ENCODE measurements around the gene MYH7B.

The MYH7B gene

GRCh38 chr20:34995192-34995591 lies 39.5 kb downstream of the MYH7B start:
- H3K36me3 ChIP-seq, result peaks cover 96% of the 10 kb centered on the region
- H3K4me3 ChIP-seq (ENCODE audit: low read depth in 1 of 2, low read length in 1 of 2), result no peak overlapping the region
- H3K9me3 ChIP-seq, result no peaks in the 10 kb centered on the region
- no peaks in the 10 kb centered on the region for H3K4me1 ChIP-seq (ENCODE audit: control insufficient read depth in 1 of 2, insufficient read depth in 1 of 2, low read depth in 1 of 2, low read length in 1 of 2)
- H3K27ac ChIP-seq, result no peak overlapping the region
- TF ChIP-seq CTCF (IDR thresholded peaks at IDR 0.05), result no peak
- no peaks in the 10 kb centered on the region for H3K27me3 ChIP-seq

- H3K36me3 ChIP-seq, result peaks cover 96% of the 10 kb centered on the region
- H3K27me3 ChIP-seq, result no peaks in the 10 kb centered on the region
- H3K9me3 ChIP-seq, result no peaks in the 10 kb centered on the region
- H3K4me3 ChIP-seq (ENCODE audit: low read depth in 1 of 2, low read length in 1 of 2), result no peak overlapping the region
- H3K27ac ChIP-seq, result no peak overlapping the region
- no peaks in the 10 kb centered on the region for H3K4me1 ChIP-seq (ENCODE audit: control insufficient read depth in 1 of 2, insufficient read depth in 1 of 2, low read depth in 1 of 2, low read length in 1 of 2)
- TF ChIP-seq CTCF (IDR thresholded peaks at IDR 0.05), result no peak
Observed at GRCh38 chr20:34995696-34996095, 40.0 kb downstream of the MYH7B start.

- Histone ChIP-seq H3K27me3 (no peaks in the 10 kb centered on the region), H3K36me3 (peaks cover 96% of the 10 kb centered on the region), H3K4me1 (ENCODE audit: control insufficient read depth in 1 of 2, insufficient read depth in 1 of 2, low read depth in 1 of 2, low read length in 1 of 2) (no peaks in the 10 kb centered on the region), H3K27ac (no peak overlapping the region), H3K9me3 (no peaks in the 10 kb centered on the region), H3K4me3 (ENCODE audit: low read depth in 1 of 2, low read length in 1 of 2) (no peak overlapping the region)
- no peak for TF ChIP-seq CTCF (IDR thresholded peaks at IDR 0.05)
Observed at GRCh38 chr20:34996243-34997028, 40.8 kb downstream of the MYH7B start.

- H3K9me3 ChIP-seq, result no peaks in the 10 kb centered on the region
- peaks cover 97% of the 10 kb centered on the region for H3K36me3 ChIP-seq
- H3K4me1 ChIP-seq (ENCODE audit: control insufficient read depth in 1 of 2, insufficient read depth in 1 of 2, low read depth in 1 of 2, low read length in 1 of 2), result no peaks in the 10 kb centered on the region
- TF ChIP-seq CTCF (IDR thresholded peaks at IDR 0.05), result no peak
- no peaks in the 10 kb centered on the region for H3K27me3 ChIP-seq
- no peak overlapping the region for H3K4me3 ChIP-seq (ENCODE audit: low read depth in 1 of 2, low read length in 1 of 2)
- H3K27ac ChIP-seq, result no peak overlapping the region
Observed at GRCh38 chr20:34997131-34997561, 41.5 kb downstream of the MYH7B start.

GRCh38 chr20:34997774-34998173 lies 42.1 kb downstream of the MYH7B start:
- Histone ChIP-seq H3K4me3 (ENCODE audit: low read depth in 1 of 2, low read length in 1 of 2) (no peak overlapping the region), H3K27ac (no peak overlapping the region), H3K9me3 (no peaks in the 10 kb centered on the region), H3K4me1 (ENCODE audit: control insufficient read depth in 1 of 2, insufficient read depth in 1 of 2, low read depth in 1 of 2, low read length in 1 of 2) (no peaks in the 10 kb centered on the region), H3K27me3 (no peaks in the 10 kb centered on the region), H3K36me3 (peaks cover 100% of the 10 kb centered on the region)
- TF ChIP-seq CTCF (IDR thresholded peaks at IDR 0.05), result no peak

Data from neutrophil (primary cell).